Panc1 (cell line): ENCODE results near the gene SERPINA12. TPM values are rescaled to one million over a fixed set of nuclear protein-coding genes. Genes with fewer than 3 reads are reported as not detected.

ENCODE experiments used
- ATAC-seq: fragments of 200-7000 bp; cut with Tn5 transposase; 2 replicates; pipeline ENCODE4 v1.9.1; 2020; ENCODE audit warnings: mild to moderate bottlenecking, moderate library complexity
- BruUV-seq: library from RNA; stranded (reverse); fragments of 400-500 nt; replicated peaks from 2 replicates; lab custom pipeline; 2021; lab: Mats Ljungman, UMichigan
- CTCF ChIA-PET: fragments of 300-600 bp; sonication (Branson Sonifier 250); formaldehyde crosslinking; loops from one replicate; lab custom pipeline; 2022; ENCODE audit warnings: antibody characterized with exemption; lab: Charles Lee
- POLR2A ChIA-PET: fragments of 300-600 bp; sonication (Branson Sonifier 250); formaldehyde crosslinking; loops from one replicate; lab custom pipeline; 2022; ENCODE audit warnings: antibody characterized with exemption; lab: Charles Lee
- DNase-seq: peaks from one replicate; pipeline ENCODE4 v3.0.0-alpha.2; 2010; ENCODE audit warnings: low read depth, low spot score
- H3K27ac ChIP-seq: 2 replicates; pipeline ENCODE4 v1.5.1; 2011; ENCODE audit warnings: mild to moderate bottlenecking, low read length, inconsistent platforms
- H3K27me3 ChIP-seq: fragments of 200-500 bp; sonication (Bioruptor generic); 2 replicates; pipeline ENCODE4 v1.6.0; 2014; ENCODE audit warnings: low read length, inconsistent platforms; ENCODE audit not compliant: control insufficient read depth, insufficient read depth
- H3K36me3 ChIP-seq: fragments of 200-500 bp; sonication (Bioruptor generic); 2 replicates; pipeline ENCODE4 v1.5.1; 2014; ENCODE audit warnings: inconsistent platforms, mild to moderate bottlenecking, low read length, moderate library complexity; ENCODE audit not compliant: control insufficient read depth, insufficient read depth
- H3K4me1 ChIP-seq: 2 replicates; pipeline ENCODE4 v1.5.1; 2011; ENCODE audit warnings: inconsistent platforms, mild to moderate bottlenecking, low read length, moderate library complexity; ENCODE audit not compliant: control insufficient read depth, insufficient read depth
- H3K4me3 ChIP-seq, 2 experiments: 2 replicates each; pipeline ENCODE4 v1.5.1; 2011 to 2012; ENCODE audit warnings: low read depth in 2 of 2, low read length in 2 of 2, mild to moderate bottlenecking in 2 of 2, inconsistent platforms in 1 of 2, moderate library complexity in 1 of 2
- H3K9me3 ChIP-seq: fragments of 200-500 bp; sonication (Bioruptor generic); 2 replicates; pipeline ENCODE4 v1.5.1; 2014; ENCODE audit warnings: low read depth, mild to moderate bottlenecking, inconsistent platforms, low read length, moderate library complexity; ENCODE audit not compliant: control insufficient read depth, insufficient read depth
- CTCF ChIP-seq: fragments of 450-650 bp; IDR thresholded peaks from 2 replicates; pipeline ENCODE4 v1.5.1; 2017; ENCODE audit warnings: mild to moderate bottlenecking
- POLR2AphosphoS5 ChIP-seq: IDR thresholded peaks from 2 replicates; pipeline ENCODE4 v1.6.1; 2012; ENCODE audit warnings: mild to moderate bottlenecking, low read depth, low read length, moderate library complexity
- REST ChIP-seq, 2 experiments: IDR thresholded peaks; 2 replicates each; pipeline ENCODE4 v1.6.1; 2011 to 2012; ENCODE audit warnings: low read depth in 2 of 2, control low read depth in 1 of 2, low read length in 1 of 2, mild to moderate bottlenecking in 1 of 2, moderate library complexity in 1 of 2; ENCODE audit not compliant: insufficient read depth in 1 of 2
- SIN3A ChIP-seq: IDR thresholded peaks from 2 replicates; pipeline ENCODE4 v1.6.1; 2012; ENCODE audit warnings: low read depth, mild to moderate bottlenecking, low read length, moderate library complexity, borderline replicate concordance; ENCODE audit not compliant: insufficient read depth
- TCF7L2 ChIP-seq: IDR thresholded peaks from 2 replicates; pipeline ENCODE4 v1.6.1; 2011; ENCODE audit warnings: mild to moderate bottlenecking, low read depth, low read length, inconsistent platforms
- in situ Hi-C: cut with HindIII; loops from 2 replicates; pipeline ENCODE4 v1.10.0; 2016; ENCODE audit warnings: low sequenced_read_pairs, low pct_unique_long_range_greater_than_20kb
- intact Hi-C: fragments of 100-400 bp; cut with micrococcal nuclease; formaldehyde crosslinking; loops from one replicate; pipeline ENCODE4 v1.10.0; 2022; ENCODE audit not compliant: unreplicated experiment
- total RNA-seq: library from RNA; stranded (reverse); gene quantifications from one replicate; pipeline ENCODE4 v1.2.1, GENCODE V29; 2021; ENCODE audit not compliant: unreplicated experiment

The SERPINA12 gene
- total RNA-seq, 1 experiment from 2014 or later = not detected

- no peak overlapping the region for H3K27ac ChIP-seq
- BruUV-seq = no TSS peak
- H3K27me3 ChIP-seq = no peaks in the 10 kb centered on the region
- no peak for ATAC-seq
- no peaks in the 10 kb centered on the region for H3K4me1 ChIP-seq
- H3K4me3 ChIP-seq = no peak overlapping the region
- DNase-seq = no peak
- ChIA-PET POLR2A (no interaction called here), CTCF (no interaction called here)
- no peaks in the 10 kb centered on the region for H3K36me3 ChIP-seq
- H3K9me3 ChIP-seq = no peaks in the 10 kb centered on the region
- TF ChIP-seq POLR2AphosphoS5 (no peak), CTCF (no peak), TCF7L2 (no peak), SIN3A (no peak), REST (IDR thresholded peaks at IDR 0.05; ENCODE audit: insufficient read depth in 1 of 2, low read depth in 2 of 2, low read length in 1 of 2) (no peak)
- in situ Hi-C loops = no loop called here
- intact Hi-C loops = no loop called here
Measured at GRCh38 chr14:94505641-94506040, 3.6 kb downstream of the SERPINA12 start.

DNA sequence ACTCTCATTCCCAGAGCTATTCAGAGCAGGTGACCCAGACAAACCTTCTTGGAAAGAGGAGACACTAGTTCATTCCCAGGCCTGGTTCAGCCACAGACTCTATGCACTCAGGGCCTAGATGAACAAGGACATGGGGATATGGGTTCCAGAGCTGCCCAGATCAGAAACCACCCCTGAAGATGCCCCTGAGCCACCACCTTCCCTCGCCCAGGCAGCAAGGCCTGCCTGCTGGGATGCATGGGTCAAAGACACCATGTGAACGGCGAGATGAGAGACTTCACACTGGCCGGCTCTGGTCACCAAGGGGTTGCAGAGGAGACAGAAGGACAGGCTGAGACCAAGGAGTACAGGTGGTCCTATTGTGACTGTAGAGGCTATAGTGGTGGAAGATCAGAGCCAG is 4.1 kb downstream of the SERPINA12 start:
- ATAC-seq (no peak), DNase-seq (no peak)
- in situ Hi-C loops = no loop called here
- Histone ChIP-seq H3K9me3 (no peaks in the 10 kb centered on the region), H3K4me1 (no peaks in the 10 kb centered on the region), H3K27me3 (no peaks in the 10 kb centered on the region), H3K36me3 (no peaks in the 10 kb centered on the region), H3K27ac (no peak overlapping the region), H3K4me3 (no peak overlapping the region)
- TF ChIP-seq TCF7L2 (no peak), SIN3A (no peak), POLR2AphosphoS5 (no peak), CTCF (no peak)
- intact Hi-C loops = no loop called here
- ChIA-PET POLR2A (no interaction called here), CTCF (no interaction called here)
- no TSS peak for BruUV-seq
